Fibroblast of pulmonary artery (primary cell): ENCODE measurements around the gene CHST10.

Source experiments
- DNase-seq: peaks from one replicate; pipeline ENCODE4 v3.0.0-alpha.2; 2010; ENCODE audit warnings: low read depth
- H3K4me3 ChIP-seq: replicated peaks from 2 replicates; pipeline ENCODE4 v1.5.1; 2011; ENCODE audit warnings: low read depth, mild to moderate bottlenecking, control low read depth, low read length, moderate library complexity
- CTCF ChIP-seq: IDR thresholded peaks from 2 replicates; pipeline ENCODE4 v1.5.1; 2011; ENCODE audit warnings: mild to moderate bottlenecking, control low read depth, low read length, inconsistent platforms; ENCODE audit errors: missing control alignments

The CHST10 gene

GRCh38 chr2:100437751-100438150, 20.3 kb upstream of the CHST10 start:
- DNase-seq: no peak
- no peak for TF ChIP-seq CTCF
- no peak overlapping the region for H3K4me3 ChIP-seq

- DNase-seq: no peak
- no peak for TF ChIP-seq CTCF
- H3K4me3 ChIP-seq: no peak overlapping the region
Observed at GRCh38 chr2:100429726-100430125, 12.3 kb upstream of the CHST10 start.

GRCh38 chr2:100427627-100428258, 10.3 kb upstream of the CHST10 start:
- H3K4me3 ChIP-seq: no peak overlapping the region
- DNase-seq: peak; percentile 58
- peak; percentile 49 for TF ChIP-seq CTCF

GRCh38 chr2:100427111-100427510, 9.6 kb upstream of the CHST10 start:
- TF ChIP-seq CTCF: no peak
- no peak for DNase-seq
- H3K4me3 ChIP-seq: no peak overlapping the region

- no peak for TF ChIP-seq CTCF
- DNase-seq: no peak
- no peak overlapping the region for H3K4me3 ChIP-seq
Observed at GRCh38 chr2:100426384-100426720, 8.9 kb upstream of the CHST10 start.

GRCh38 chr2:100425573-100426383, 8.3 kb upstream of the CHST10 start:
- H3K4me3 ChIP-seq: no peak overlapping the region
- TF ChIP-seq CTCF: no peak
- DNase-seq: no peak

- no peak for TF ChIP-seq CTCF
- H3K4me3 ChIP-seq: no peak overlapping the region
- no peak for DNase-seq
Observed at GRCh38 chr2:100425107-100425506, 7.6 kb upstream of the CHST10 start.
